ENCODE results near the gene DIAPH2.

DNA sequence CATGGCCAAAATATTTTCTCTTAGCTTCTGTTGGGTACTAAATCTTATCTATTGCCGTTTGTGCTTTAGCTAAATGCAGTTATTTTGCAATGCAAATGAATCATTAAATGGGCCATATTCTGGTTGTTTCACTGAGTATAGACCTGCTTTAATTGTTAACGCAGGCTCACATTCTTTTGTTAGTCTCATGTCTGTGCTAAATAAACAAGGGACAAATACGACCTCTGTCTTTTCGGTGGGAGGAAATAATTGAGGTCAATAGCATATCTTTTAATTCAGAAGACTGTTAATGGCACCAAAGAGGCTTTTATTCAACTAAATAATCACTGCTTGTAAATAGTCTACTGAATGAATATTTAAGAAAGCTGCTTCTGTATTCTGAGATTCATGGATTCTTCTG, 76.9 kb downstream of the DIAPH2 start:
- TF ChIP-seq ARNTL (CRISPR knock-in tag; IDR thresholded peaks at IDR 0.05; ENCODE audit: borderline replicate concordance, low read depth) (no peak), PPARA (CRISPR knock-in tag; IDR thresholded peaks at IDR 0.05; ENCODE audit: borderline replicate concordance) (no peak), ZC3H10 (CRISPR knock-in tag; IDR thresholded peaks at IDR 0.05) (no peak), ZFP3 (CRISPR knock-in tag; IDR thresholded peaks at IDR 0.05) (no peak), ZNF8 (CRISPR knock-in tag; IDR thresholded peaks at IDR 0.05) (no peak), TOX (CRISPR knock-in tag; IDR thresholded peaks at IDR 0.05; ENCODE audit: borderline replicate concordance) (no peak), CSDC2 (CRISPR knock-in tag; IDR thresholded peaks at IDR 0.05) (no peak), ZFP30 (CRISPR knock-in tag; IDR thresholded peaks at IDR 0.05) (no peak), SNAI2 (CRISPR knock-in tag; IDR thresholded peaks at IDR 0.05) (no peak), ESRRG (CRISPR knock-in tag; IDR thresholded peaks at IDR 0.05) (no peak)
- TF ChIP-seq, protein P1, sequence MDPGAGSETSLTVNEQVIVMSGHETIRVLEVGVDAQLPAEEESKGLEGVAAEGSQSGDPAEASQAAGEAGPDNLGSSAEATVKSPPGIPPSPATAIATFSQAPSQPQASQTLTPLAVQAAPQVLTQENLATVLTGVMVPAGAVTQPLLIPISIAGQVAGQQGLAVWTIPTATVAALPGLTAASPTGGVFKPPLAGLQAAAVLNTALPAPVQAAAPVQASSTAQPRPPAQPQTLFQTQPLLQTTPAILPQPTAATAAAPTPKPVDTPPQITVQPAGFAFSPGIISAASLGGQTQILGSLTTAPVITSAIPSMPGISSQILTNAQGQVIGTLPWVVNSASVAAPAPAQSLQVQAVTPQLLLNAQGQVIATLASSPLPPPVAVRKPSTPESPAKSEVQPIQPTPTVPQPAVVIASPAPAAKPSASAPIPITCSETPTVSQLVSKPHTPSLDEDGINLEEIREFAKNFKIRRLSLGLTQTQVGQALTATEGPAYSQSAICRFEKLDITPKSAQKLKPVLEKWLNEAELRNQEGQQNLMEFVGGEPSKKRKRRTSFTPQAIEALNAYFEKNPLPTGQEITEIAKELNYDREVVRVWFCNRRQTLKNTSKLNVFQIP (CRISPR knock-in tag; IDR thresholded peaks at IDR 0.05; ENCODE audit: borderline replicate concordance, low read depth), result no peak
- TF ChIP-seq, protein P2, sequence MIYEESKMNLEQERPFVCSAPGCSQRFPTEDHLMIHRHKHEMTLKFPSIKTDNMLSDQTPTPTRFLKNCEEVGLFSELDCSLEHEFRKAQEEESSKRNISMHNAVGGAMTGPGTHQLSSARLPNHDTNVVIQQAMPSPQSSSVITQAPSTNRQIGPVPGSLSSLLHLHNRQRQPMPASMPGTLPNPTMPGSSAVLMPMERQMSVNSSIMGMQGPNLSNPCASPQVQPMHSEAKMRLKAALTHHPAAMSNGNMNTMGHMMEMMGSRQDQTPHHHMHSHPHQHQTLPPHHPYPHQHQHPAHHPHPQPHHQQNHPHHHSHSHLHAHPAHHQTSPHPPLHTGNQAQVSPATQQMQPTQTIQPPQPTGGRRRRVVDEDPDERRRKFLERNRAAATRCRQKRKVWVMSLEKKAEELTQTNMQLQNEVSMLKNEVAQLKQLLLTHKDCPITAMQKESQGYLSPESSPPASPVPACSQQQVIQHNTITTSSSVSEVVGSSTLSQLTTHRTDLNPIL (CRISPR knock-in tag; IDR thresholded peaks at IDR 0.05; ENCODE audit: low read depth), result no peak
- TF ChIP-seq, protein P3, sequence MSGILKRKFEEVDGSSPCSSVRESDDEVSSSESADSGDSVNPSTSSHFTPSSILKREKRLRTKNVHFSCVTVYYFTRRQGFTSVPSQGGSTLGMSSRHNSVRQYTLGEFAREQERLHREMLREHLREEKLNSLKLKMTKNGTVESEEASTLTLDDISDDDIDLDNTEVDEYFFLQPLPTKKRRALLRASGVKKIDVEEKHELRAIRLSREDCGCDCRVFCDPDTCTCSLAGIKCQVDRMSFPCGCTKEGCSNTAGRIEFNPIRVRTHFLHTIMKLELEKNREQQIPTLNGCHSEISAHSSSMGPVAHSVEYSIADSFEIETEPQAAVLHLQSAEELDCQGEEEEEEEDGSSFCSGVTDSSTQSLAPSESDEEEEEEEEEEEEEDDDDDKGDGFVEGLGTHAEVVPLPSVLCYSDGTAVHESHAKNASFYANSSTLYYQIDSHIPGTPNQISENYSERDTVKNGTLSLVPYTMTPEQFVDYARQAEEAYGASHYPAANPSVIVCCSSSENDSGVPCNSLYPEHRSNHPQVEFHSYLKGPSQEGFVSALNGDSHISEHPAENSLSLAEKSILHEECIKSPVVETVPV (CRISPR knock-in tag; IDR thresholded peaks at IDR 0.05), result no peak
